Trophoblast cell (in vitro differentiated cells and primary cell): ENCODE results near the gene AGAP1.

Experiments used
- DNase-seq, 2 donors: peaks; one replicate each; pipeline ENCODE4 v3.0.0-alpha.2; 2016
- H2AFZ ChIP-seq: 2 replicates; pipeline ENCODE4 v1.6.1; 2013; ENCODE audit warnings: low read length, moderate library complexity, mild to moderate bottlenecking; ENCODE audit not compliant: insufficient read depth, poor library complexity
- H2AK5ac ChIP-seq: 2 replicates; pipeline ENCODE4 v1.6.1; 2013; ENCODE audit warnings: mild to moderate bottlenecking, low read length
- H2BK120ac ChIP-seq: 2 replicates; pipeline ENCODE4 v1.6.1; 2013; ENCODE audit warnings: low read length, mild to moderate bottlenecking, moderate library complexity; ENCODE audit not compliant: insufficient read depth, poor library complexity
- H2BK12ac ChIP-seq: 2 replicates; pipeline ENCODE4 v1.6.1; 2013; ENCODE audit warnings: mild to moderate bottlenecking, low read length, moderate library complexity
- H2BK5ac ChIP-seq: 2 replicates; pipeline ENCODE4 v1.6.1; 2013; ENCODE audit warnings: low read length, low read depth, moderate library complexity, mild to moderate bottlenecking; ENCODE audit not compliant: poor library complexity
- H3K14ac ChIP-seq: 2 replicates; pipeline ENCODE4 v1.6.1; 2013; ENCODE audit warnings: mild to moderate bottlenecking, low read length
- H3K18ac ChIP-seq: 2 replicates; pipeline ENCODE4 v1.6.1; 2013; ENCODE audit warnings: mild to moderate bottlenecking, low read length
- H3K23ac ChIP-seq: 2 replicates; pipeline ENCODE4 v1.6.1; 2013; ENCODE audit warnings: low read length
- H3K27ac ChIP-seq: 2 replicates; pipeline ENCODE4 v1.5.1; 2013; ENCODE audit warnings: low read depth, mild to moderate bottlenecking, inconsistent platforms, low read length, moderate library complexity
- H3K27me3 ChIP-seq: 2 replicates; pipeline ENCODE4 v1.6.1; 2013; ENCODE audit warnings: inconsistent platforms, mild to moderate bottlenecking, low read length, moderate library complexity; ENCODE audit not compliant: insufficient read depth
- H3K36me3 ChIP-seq, 2 experiments: 1 replicate in 1 of 2; 2 replicates in 1 of 2; pipeline ENCODE4 v1.6.1; 2013; ENCODE audit warnings: low read length in 2 of 2, mild to moderate bottlenecking in 2 of 2, moderate library complexity in 1 of 2; ENCODE audit not compliant: insufficient read depth in 2 of 2, control insufficient read depth in 1 of 2
- H3K4ac ChIP-seq: 2 replicates; pipeline ENCODE4 v1.6.1; 2013; ENCODE audit warnings: low read depth, mild to moderate bottlenecking, low read length, moderate library complexity
- H3K4me1 ChIP-seq, 2 experiments: 1 replicate in 1 of 2; 2 replicates in 1 of 2; pipeline ENCODE4 v1.6.1; 2013; ENCODE audit warnings: low read length in 2 of 2, mild to moderate bottlenecking in 2 of 2, moderate library complexity in 1 of 2; ENCODE audit not compliant: insufficient read depth in 2 of 2, control insufficient read depth in 1 of 2
- H3K4me2 ChIP-seq: 2 replicates; pipeline ENCODE4 v1.6.1; 2013; ENCODE audit warnings: inconsistent platforms, mild to moderate bottlenecking, low read length, moderate library complexity
- H3K4me3 ChIP-seq: 2 replicates; pipeline ENCODE4 v1.5.1; 2013; ENCODE audit warnings: mild to moderate bottlenecking, low read depth, low read length, inconsistent platforms
- H3K79me1 ChIP-seq: one replicate; pipeline ENCODE4 v1.6.1; 2013; ENCODE audit warnings: low read length
- H3K79me2 ChIP-seq: 2 replicates; pipeline ENCODE4 v1.6.1; 2013; ENCODE audit warnings: low read length, mild to moderate bottlenecking; ENCODE audit not compliant: control insufficient read depth, insufficient read depth, poor library complexity
- H3K9ac ChIP-seq: 2 replicates; pipeline ENCODE4 v1.6.1; 2013; ENCODE audit warnings: mild to moderate bottlenecking, low read length
- H3K9me3 ChIP-seq: 2 replicates; pipeline ENCODE4 v1.6.1; 2013; ENCODE audit warnings: low read depth, mild to moderate bottlenecking, control low read depth, inconsistent platforms, low read length; ENCODE audit not compliant: insufficient read depth
- H4K12ac ChIP-seq: 2 replicates; pipeline ENCODE4 v1.6.1; 2013; ENCODE audit warnings: low read depth, mild to moderate bottlenecking, low read length, moderate library complexity
- H4K8ac ChIP-seq: 2 replicates; pipeline ENCODE4 v1.6.1; 2013; ENCODE audit warnings: low read depth, mild to moderate bottlenecking, low read length, moderate library complexity
- H4K91ac ChIP-seq: one replicate; pipeline ENCODE4 v1.6.1; 2013; ENCODE audit warnings: low read depth, mild to moderate bottlenecking, low read length, moderate library complexity
- WGBS: extraction: QIAGEN DNeasy Blood & Tissue Kit; methylation state at CpG from one replicate; pipeline ENCODE4 v1.1.7; 2013; ENCODE audit warnings: missing lambda C conversion rate; ENCODE audit not compliant: insufficient read length, insufficient coverage; ENCODE audit errors: extremely low coverage; 5-methylcytosine and 5-hydroxymethylcytosine counted together

AGAP1 gene

GRCh38 chr2:235889302-235889630 lies 395.4 kb downstream of the AGAP1 start:
- Histone ChIP-seq H3K4ac (no peak overlapping the region), H2AK5ac (no peak overlapping the region), H3K18ac (no peak overlapping the region), H2BK120ac (no peak overlapping the region), H4K8ac (no peak overlapping the region), H3K4me3 (no peak overlapping the region), H3K4me2 (no peak overlapping the region), H3K14ac (no peak overlapping the region), H3K36me3 (peaks cover 0 to 2% of the 10 kb centered on the region in 2 experiments), H4K91ac (no peak overlapping the region), H3K9me3 (peaks cover 8% of the 10 kb centered on the region), H3K79me2 (no peaks in the 10 kb centered on the region), H2BK5ac (no peak overlapping the region), H3K79me1 (no peaks in the 10 kb centered on the region), H3K23ac (no peak overlapping the region), H2AFZ (no peak overlapping the region), H2BK12ac (no peak overlapping the region), H3K9ac (no peak overlapping the region), H4K12ac (no peak overlapping the region), H3K27ac (no peak overlapping the region), H3K4me1 (no peaks in the 10 kb centered on the region), H3K27me3 (no peaks in the 10 kb centered on the region)
- WGBS = no CpG with 5 or more reads among the region's 5 CpGs
- DNase-seq = no peak

- Histone ChIP-seq H2AK5ac (no peak overlapping the region), H3K9me3 (peaks cover 8% of the 10 kb centered on the region), H3K27ac (no peak overlapping the region), H3K79me1 (no peaks in the 10 kb centered on the region), H3K79me2 (no peaks in the 10 kb centered on the region), H2BK120ac (no peak overlapping the region), H3K14ac (no peak overlapping the region), H3K4ac (no peak overlapping the region), H3K4me1 (no peaks in the 10 kb centered on the region), H3K27me3 (no peaks in the 10 kb centered on the region), H2BK12ac (no peak overlapping the region), H3K36me3 (peaks cover 0 to 2% of the 10 kb centered on the region in 2 experiments), H4K12ac (no peak overlapping the region), H2AFZ (no peak overlapping the region), H3K4me2 (no peak overlapping the region), H3K23ac (no peak overlapping the region), H2BK5ac (no peak overlapping the region), H3K18ac (no peak overlapping the region), H3K9ac (peak overlapping the region; percentile 33), H4K8ac (no peak overlapping the region), H4K91ac (no peak overlapping the region), H3K4me3 (no peak overlapping the region)
- no peak for DNase-seq
- no CpG with 5 or more reads among the region's 27 CpGs for whole genome bisulfite sequencing
Observed at GRCh38 chr2:235893129-235893698, 399.4 kb downstream of the AGAP1 start.

- Histone ChIP-seq H2BK12ac (no peak overlapping the region), H2AK5ac (no peak overlapping the region), H2AFZ (no peak overlapping the region), H3K27ac (no peak overlapping the region), H4K91ac (no peak overlapping the region), H3K4me3 (no peak overlapping the region), H3K18ac (no peak overlapping the region), H3K23ac (no peak overlapping the region), H3K4me1 (no peaks in the 10 kb centered on the region), H2BK120ac (no peak overlapping the region), H3K9ac (no peak overlapping the region), H3K36me3 (peaks cover 0 to 2% of the 10 kb centered on the region in 2 experiments), H3K79me2 (no peaks in the 10 kb centered on the region), H3K27me3 (no peaks in the 10 kb centered on the region), H3K9me3 (peaks cover 7% of the 10 kb centered on the region), H4K8ac (no peak overlapping the region), H3K79me1 (no peaks in the 10 kb centered on the region), H4K12ac (no peak overlapping the region), H3K4me2 (no peak overlapping the region), H2BK5ac (no peak overlapping the region), H3K4ac (no peak overlapping the region), H3K14ac (no peak overlapping the region)
- WGBS = no CpG with 5 or more reads among the region's 10 CpGs
- no peak for DNase-seq
Observed at GRCh38 chr2:235894839-235895238, 401.0 kb downstream of the AGAP1 start.

- H2BK120ac ChIP-seq = no peak overlapping the region
- no peaks in the 10 kb centered on the region for H3K79me2 ChIP-seq
- H2AK5ac ChIP-seq = no peak overlapping the region
- no peak overlapping the region for H3K23ac ChIP-seq
- H3K4me3 ChIP-seq = no peak overlapping the region
- H3K4ac ChIP-seq = no peak overlapping the region
- no peak overlapping the region for H3K14ac ChIP-seq
- no peak overlapping the region for H4K12ac ChIP-seq
- H3K4me2 ChIP-seq = no peak overlapping the region
- 100% methylated on average over 1 of the region's 2 CpGs for WGBS
- H3K27ac ChIP-seq = no peak overlapping the region
- H3K9me3 ChIP-seq = peaks cover 5% of the 10 kb centered on the region
- peaks cover 0 to 2% of the 10 kb centered on the region in 2 experiments for H3K4me1 ChIP-seq
- H2BK5ac ChIP-seq = no peak overlapping the region
- H3K9ac ChIP-seq = no peak overlapping the region
- no peaks in the 10 kb centered on the region for H3K79me1 ChIP-seq
- H3K18ac ChIP-seq = no peak overlapping the region
- no peak overlapping the region for H4K8ac ChIP-seq
- no peak for DNase-seq
- H4K91ac ChIP-seq = no peak overlapping the region
- H3K27me3 ChIP-seq = no peaks in the 10 kb centered on the region
- no peak overlapping the region for H2BK12ac ChIP-seq
- H3K36me3 ChIP-seq = peaks cover 0 to 2% of the 10 kb centered on the region in 2 experiments
- no peak overlapping the region for H2AFZ ChIP-seq
Observed at GRCh38 chr2:235896061-235896460, 402.2 kb downstream of the AGAP1 start.
